SK-N-SH treated with all-trans-retinoic acid at 6 μM for 48 hours (cell line): Measurements from ENCODE around the gene ARHGAP44.

Source experiments
- ATAC-seq: fragments of 200-7000 bp; cut with Tn5 transposase; 3 replicates; pipeline ENCODE4 v1.9.1; 2020; ENCODE audit warnings: mild to moderate bottlenecking, moderate library complexity
- ARNTL ChIP-seq: fragments of 450-650 bp; formaldehyde crosslinking; IDR thresholded peaks from 2 replicates; pipeline ENCODE4 v1.5.0; 2020; ENCODE audit warnings: low read depth, mild to moderate bottlenecking, moderate library complexity, borderline replicate concordance
- BACH2 ChIP-seq: fragments of 250-450 bp; sonication (Bioruptor Pico); IDR thresholded peaks from 2 replicates; pipeline ENCODE4 v1.9.0; 2021; ENCODE audit warnings: mild to moderate bottlenecking, borderline replicate concordance
- CREB5 ChIP-seq: fragments of 250-450 bp; sonication (Bioruptor Pico); IDR thresholded peaks from 2 replicates; pipeline ENCODE4 v1.5.1; 2020; ENCODE audit warnings: low read depth, mild to moderate bottlenecking, moderate library complexity
- CSDC2 ChIP-seq: fragments of 250-450 bp; sonication (Bioruptor Pico); IDR thresholded peaks from 2 replicates; pipeline ENCODE4 v1.5.0; 2020; ENCODE audit warnings: mild to moderate bottlenecking, moderate library complexity
- GLIS3 ChIP-seq: fragments of 250-450 bp; sonication (Bioruptor Pico); IDR thresholded peaks from 2 replicates; pipeline ENCODE4 v1.5.0; 2020; ENCODE audit warnings: mild to moderate bottlenecking, moderate library complexity
- ISL1 ChIP-seq: fragments of 250-450 bp; sonication (Bioruptor Pico); IDR thresholded peaks from 2 replicates; pipeline ENCODE4 v2.1.2; 2022; ENCODE audit warnings: mild to moderate bottlenecking, moderate library complexity
- OSR1 ChIP-seq: fragments of 250-450 bp; sonication (Bioruptor Pico); IDR thresholded peaks from 2 replicates; pipeline ENCODE4 v1.8.0; 2022; ENCODE audit warnings: moderate library complexity, mild to moderate bottlenecking, inconsistent platforms
- POU6F1 ChIP-seq: fragments of 250-450 bp; sonication (Bioruptor Pico); IDR thresholded peaks from 2 replicates; pipeline ENCODE4 v1.8.0; 2021; ENCODE audit warnings: low read depth, mild to moderate bottlenecking, moderate library complexity, borderline replicate concordance
- PPARA ChIP-seq: fragments of 250-450 bp; sonication (Bioruptor Pico); IDR thresholded peaks from 2 replicates; pipeline ENCODE4 v1.5.0; 2020; ENCODE audit warnings: mild to moderate bottlenecking, borderline replicate concordance
- RARB ChIP-seq: fragments of 250-450 bp; sonication (Bioruptor Pico); IDR thresholded peaks from 2 replicates; pipeline ENCODE4 v1.8.0; 2021; ENCODE audit warnings: mild to moderate bottlenecking, moderate library complexity
- TCF4 ChIP-seq: fragments of 250-450 bp; sonication (Bioruptor Pico); IDR thresholded peaks from 2 replicates; pipeline ENCODE4 v1.8.0; 2021; ENCODE audit warnings: mild to moderate bottlenecking, moderate library complexity, borderline replicate concordance
- TOX ChIP-seq: fragments of 250-450 bp; sonication (Bioruptor Pico); IDR thresholded peaks from 2 replicates; pipeline ENCODE4 v1.8.0; 2021; ENCODE audit warnings: mild to moderate bottlenecking, moderate library complexity, borderline replicate concordance
- ZC3H10 ChIP-seq: fragments of 250-450 bp; sonication (Bioruptor Pico); IDR thresholded peaks from 2 replicates; pipeline ENCODE4 v1.5.1; 2021; ENCODE audit warnings: mild to moderate bottlenecking, moderate library complexity
- ZFP3 ChIP-seq: fragments of 250-450 bp; sonication (Bioruptor Pico); IDR thresholded peaks from 2 replicates; pipeline ENCODE4 v1.5.0; 2020; ENCODE audit warnings: mild to moderate bottlenecking, moderate library complexity
- ZFP30 ChIP-seq: fragments of 450-650 bp; formaldehyde crosslinking; IDR thresholded peaks from 2 replicates; pipeline ENCODE4 v1.5.0; 2022; ENCODE audit warnings: mild to moderate bottlenecking, moderate library complexity
- ZNF70 ChIP-seq: fragments of 450-650 bp; formaldehyde crosslinking; IDR thresholded peaks from 2 replicates; pipeline ENCODE4 v1.5.0; 2020; ENCODE audit warnings: mild to moderate bottlenecking, moderate library complexity
- ZNF8 ChIP-seq: fragments of 450-650 bp; formaldehyde crosslinking; IDR thresholded peaks from 2 replicates; pipeline ENCODE4 v1.5.0; 2020; ENCODE audit warnings: mild to moderate bottlenecking, moderate library complexity
- TF ChIP-seq, protein P1 (sequence below): fragments of 250-450 bp; sonication (Bioruptor Pico); IDR thresholded peaks from 2 replicates; pipeline ENCODE4 v1.8.0; 2020; ENCODE audit warnings: mild to moderate bottlenecking, moderate library complexity, borderline replicate concordance
- TF ChIP-seq, protein P2 (sequence below): fragments of 250-450 bp; sonication (Bioruptor Pico); IDR thresholded peaks from 2 replicates; pipeline ENCODE4 v1.5.0; 2020; ENCODE audit warnings: mild to moderate bottlenecking, moderate library complexity

The ARHGAP44 gene

DNA sequence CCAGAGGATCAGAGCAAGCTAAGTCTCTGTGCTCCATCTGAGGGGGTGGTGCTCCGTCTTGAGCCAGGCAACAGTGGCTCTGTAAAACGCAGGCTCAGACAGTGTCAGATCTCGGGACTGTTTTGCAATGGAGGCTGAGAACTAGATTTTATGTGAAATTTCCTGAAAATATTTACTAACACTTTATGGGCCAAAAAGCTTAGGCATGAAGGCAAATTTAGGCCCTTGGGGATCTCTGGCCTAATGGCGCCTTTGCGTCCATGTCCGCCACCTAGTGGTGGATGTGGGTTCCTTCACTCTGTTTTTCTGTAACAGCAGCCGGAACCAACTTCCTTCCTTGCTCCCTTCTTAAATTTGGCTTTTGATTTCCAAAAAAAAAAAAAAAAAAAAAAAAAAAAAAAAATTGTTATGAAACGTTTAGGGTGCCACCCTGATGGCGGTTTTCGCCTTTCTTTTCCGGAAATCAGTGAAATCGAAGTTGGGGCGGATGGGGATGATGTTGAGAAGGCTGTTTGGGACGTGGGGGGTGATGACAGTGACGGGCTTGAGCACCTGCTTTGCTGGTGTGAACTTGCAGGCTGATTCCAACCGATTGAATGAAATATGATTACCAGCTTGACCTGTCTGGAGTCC, 242.5 kb downstream of the ARHGAP44 start:
- ATAC-seq = peak; percentile 86
- TF ChIP-seq BACH2 (CRISPR knock-in tag) = no peak
- TF ChIP-seq CSDC2 (CRISPR knock-in tag) = no peak
- TF ChIP-seq CREB5 (CRISPR knock-in tag) = no peak
- no peak for TF ChIP-seq GLIS3
- no peak for TF ChIP-seq ZFP30 (CRISPR knock-in tag)
- TF ChIP-seq ARNTL = no peak
- no peak for TF ChIP-seq ZC3H10 (CRISPR knock-in tag)
- no peak for TF ChIP-seq TOX
- TF ChIP-seq, protein P1, sequence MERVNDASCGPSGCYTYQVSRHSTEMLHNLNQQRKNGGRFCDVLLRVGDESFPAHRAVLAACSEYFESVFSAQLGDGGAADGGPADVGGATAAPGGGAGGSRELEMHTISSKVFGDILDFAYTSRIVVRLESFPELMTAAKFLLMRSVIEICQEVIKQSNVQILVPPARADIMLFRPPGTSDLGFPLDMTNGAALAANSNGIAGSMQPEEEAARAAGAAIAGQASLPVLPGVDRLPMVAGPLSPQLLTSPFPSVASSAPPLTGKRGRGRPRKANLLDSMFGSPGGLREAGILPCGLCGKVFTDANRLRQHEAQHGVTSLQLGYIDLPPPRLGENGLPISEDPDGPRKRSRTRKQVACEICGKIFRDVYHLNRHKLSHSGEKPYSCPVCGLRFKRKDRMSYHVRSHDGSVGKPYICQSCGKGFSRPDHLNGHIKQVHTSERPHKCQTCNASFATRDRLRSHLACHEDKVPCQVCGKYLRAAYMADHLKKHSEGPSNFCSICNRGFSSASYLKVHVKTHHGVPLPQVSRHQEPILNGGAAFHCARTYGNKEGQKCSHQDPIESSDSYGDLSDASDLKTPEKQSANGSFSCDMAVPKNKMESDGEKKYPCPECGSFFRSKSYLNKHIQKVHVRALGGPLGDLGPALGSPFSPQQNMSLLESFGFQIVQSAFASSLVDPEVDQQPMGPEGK (CRISPR knock-in tag) = no peak
- TF ChIP-seq POU6F1 (CRISPR knock-in tag) = no peak
- TF ChIP-seq TCF4 (CRISPR knock-in tag) = no peak
- TF ChIP-seq ZFP3 (CRISPR knock-in tag) = no peak
- no peak for TF ChIP-seq ISL1 (CRISPR knock-in tag)
- TF ChIP-seq, protein P2, sequence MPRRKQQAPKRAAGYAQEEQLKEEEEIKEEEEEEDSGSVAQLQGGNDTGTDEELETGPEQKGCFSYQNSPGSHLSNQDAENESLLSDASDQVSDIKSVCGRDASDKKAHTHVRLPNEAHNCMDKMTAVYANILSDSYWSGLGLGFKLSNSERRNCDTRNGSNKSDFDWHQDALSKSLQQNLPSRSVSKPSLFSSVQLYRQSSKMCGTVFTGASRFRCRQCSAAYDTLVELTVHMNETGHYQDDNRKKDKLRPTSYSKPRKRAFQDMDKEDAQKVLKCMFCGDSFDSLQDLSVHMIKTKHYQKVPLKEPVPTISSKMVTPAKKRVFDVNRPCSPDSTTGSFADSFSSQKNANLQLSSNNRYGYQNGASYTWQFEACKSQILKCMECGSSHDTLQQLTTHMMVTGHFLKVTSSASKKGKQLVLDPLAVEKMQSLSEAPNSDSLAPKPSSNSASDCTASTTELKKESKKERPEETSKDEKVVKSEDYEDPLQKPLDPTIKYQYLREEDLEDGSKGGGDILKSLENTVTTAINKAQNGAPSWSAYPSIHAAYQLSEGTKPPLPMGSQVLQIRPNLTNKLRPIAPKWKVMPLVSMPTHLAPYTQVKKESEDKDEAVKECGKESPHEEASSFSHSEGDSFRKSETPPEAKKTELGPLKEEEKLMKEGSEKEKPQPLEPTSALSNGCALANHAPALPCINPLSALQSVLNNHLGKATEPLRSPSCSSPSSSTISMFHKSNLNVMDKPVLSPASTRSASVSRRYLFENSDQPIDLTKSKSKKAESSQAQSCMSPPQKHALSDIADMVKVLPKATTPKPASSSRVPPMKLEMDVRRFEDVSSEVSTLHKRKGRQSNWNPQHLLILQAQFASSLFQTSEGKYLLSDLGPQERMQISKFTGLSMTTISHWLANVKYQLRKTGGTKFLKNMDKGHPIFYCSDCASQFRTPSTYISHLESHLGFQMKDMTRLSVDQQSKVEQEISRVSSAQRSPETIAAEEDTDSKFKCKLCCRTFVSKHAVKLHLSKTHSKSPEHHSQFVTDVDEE (CRISPR knock-in tag) = no peak
- TF ChIP-seq OSR1 (CRISPR knock-in tag) = no peak
- TF ChIP-seq PPARA = no peak

DNA sequence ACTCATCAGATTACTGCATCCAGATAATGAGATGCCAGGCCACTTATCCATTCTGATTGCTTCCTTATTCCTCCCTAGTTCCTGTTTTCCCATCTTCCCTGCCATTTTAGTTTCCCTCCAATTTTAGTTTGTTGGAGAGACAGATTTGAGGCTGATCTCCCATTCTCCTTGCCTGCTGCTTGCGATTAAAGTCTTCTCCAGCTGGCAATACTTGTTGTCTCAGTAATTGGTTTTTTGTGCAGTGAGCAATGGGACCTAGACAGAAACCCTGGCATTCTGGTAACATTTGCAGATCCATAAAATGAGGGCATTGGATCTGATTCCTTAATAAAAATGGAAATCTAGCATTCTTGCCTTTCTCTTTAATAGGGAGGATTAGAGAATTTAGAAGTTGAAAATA, 246.1 kb downstream of the ARHGAP44 start:
- TF ChIP-seq ZNF8 (CRISPR knock-in tag) (no peak), BACH2 (CRISPR knock-in tag) (no peak), TCF4 (CRISPR knock-in tag) (no peak), ZFP3 (CRISPR knock-in tag) (no peak), PPARA (no peak), ARNTL (no peak), ZFP30 (CRISPR knock-in tag) (no peak), RARB (no peak), GLIS3 (no peak), CREB5 (CRISPR knock-in tag) (no peak), POU6F1 (CRISPR knock-in tag) (no peak), TOX (no peak), ZNF70 (no peak)
- TF ChIP-seq, protein P1 (CRISPR knock-in tag) = no peak
- TF ChIP-seq, protein P2 (CRISPR knock-in tag) = no peak
- no peak for ATAC-seq
